ENCODE results near the gene PPP1R12A.

PPP1R12A gene

GRCh38 chr12:79935021-79935623, at the start of gene PPP1R12A:
TSS of gene PPP1R12A (minus strand) at chr12:79935097. CDS start at chr12:79934931, 166 bp downstream.
- TF ChIP-seq, protein P1, sequence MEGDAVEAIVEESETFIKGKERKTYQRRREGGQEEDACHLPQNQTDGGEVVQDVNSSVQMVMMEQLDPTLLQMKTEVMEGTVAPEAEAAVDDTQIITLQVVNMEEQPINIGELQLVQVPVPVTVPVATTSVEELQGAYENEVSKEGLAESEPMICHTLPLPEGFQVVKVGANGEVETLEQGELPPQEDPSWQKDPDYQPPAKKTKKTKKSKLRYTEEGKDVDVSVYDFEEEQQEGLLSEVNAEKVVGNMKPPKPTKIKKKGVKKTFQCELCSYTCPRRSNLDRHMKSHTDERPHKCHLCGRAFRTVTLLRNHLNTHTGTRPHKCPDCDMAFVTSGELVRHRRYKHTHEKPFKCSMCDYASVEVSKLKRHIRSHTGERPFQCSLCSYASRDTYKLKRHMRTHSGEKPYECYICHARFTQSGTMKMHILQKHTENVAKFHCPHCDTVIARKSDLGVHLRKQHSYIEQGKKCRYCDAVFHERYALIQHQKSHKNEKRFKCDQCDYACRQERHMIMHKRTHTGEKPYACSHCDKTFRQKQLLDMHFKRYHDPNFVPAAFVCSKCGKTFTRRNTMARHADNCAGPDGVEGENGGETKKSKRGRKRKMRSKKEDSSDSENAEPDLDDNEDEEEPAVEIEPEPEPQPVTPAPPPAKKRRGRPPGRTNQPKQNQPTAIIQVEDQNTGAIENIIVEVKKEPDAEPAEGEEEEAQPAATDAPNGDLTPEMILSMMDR (IDR thresholded peaks at IDR 0.05), result no peak

GRCh38 chr12:79983986-79984620, 49.2 kb upstream of the PPP1R12A start:
- TF ChIP-seq, protein P1 (IDR thresholded peaks at IDR 0.05), result no peak

- TF ChIP-seq, protein P1 (IDR thresholded peaks at IDR 0.05), result no peak
These were observed 48.6 kb upstream of the PPP1R12A start for GRCh38 chr12:79983492-79983891.

- TF ChIP-seq, protein P1 (IDR thresholded peaks at IDR 0.05), result no peak
These were observed 47.5 kb upstream of the PPP1R12A start for GRCh38 chr12:79982086-79983062.

GRCh38 chr12:79978692-79979091, 43.8 kb upstream of the PPP1R12A start:
- TF ChIP-seq, protein P1 (IDR thresholded peaks at IDR 0.05), result no peak

GRCh38 chr12:79975143-79975542, 40.2 kb upstream of the PPP1R12A start:
- TF ChIP-seq, protein P1 (IDR thresholded peaks at IDR 0.05), result no peak

DNA sequence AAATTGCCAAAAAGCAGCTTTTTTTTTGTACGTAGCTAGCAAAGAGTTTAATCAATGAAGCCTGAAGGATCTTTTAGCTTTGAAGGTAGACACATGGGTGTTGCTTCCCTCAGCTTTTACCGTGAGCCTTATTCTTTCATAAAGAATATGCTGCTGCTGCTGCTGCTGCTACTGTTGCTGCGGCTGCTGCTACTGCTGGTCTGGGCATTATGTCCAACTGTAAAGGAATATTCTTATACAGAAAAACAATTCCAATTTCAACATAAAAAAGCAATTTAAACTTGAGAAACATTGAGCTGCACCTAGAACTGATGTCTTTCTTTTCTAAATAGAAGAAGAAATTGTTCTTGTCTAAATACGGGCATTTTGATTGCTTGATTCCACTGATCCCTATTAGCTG, 38.9 kb upstream of the PPP1R12A start:
- TF ChIP-seq, protein P1 (IDR thresholded peaks at IDR 0.05), result no peak
